HEK293 (cell line): Measurements from ENCODE around the gene C9orf72.

Experiments
- ATF2 ChIP-seq: fragments of 450-650 bp; formaldehyde crosslinking; IDR thresholded peaks from 2 replicates; pipeline ENCODE4 v1.5.1; 2016; ENCODE audit warnings: missing biosample characterization, missing genetic modification characterization, low read depth
- CTCF ChIP-seq: fragments of 450-650 bp; formaldehyde crosslinking; IDR thresholded peaks from 2 replicates; pipeline ENCODE4 v1.5.1; 2016; ENCODE audit warnings: missing biosample characterization, missing genetic modification characterization
- HIC1 ChIP-seq: fragments of 450-650 bp; formaldehyde crosslinking; IDR thresholded peaks from 2 replicates; pipeline ENCODE4 v1.5.1; 2016; ENCODE audit warnings: missing biosample characterization, missing genetic modification characterization
- SP7 ChIP-seq: fragments of 450-650 bp; formaldehyde crosslinking; IDR thresholded peaks from 2 replicates; pipeline ENCODE4 v1.5.1; 2016; ENCODE audit warnings: missing biosample characterization, missing genetic modification characterization
- ZBTB44 ChIP-seq: fragments of 450-650 bp; IDR thresholded peaks from 2 replicates; pipeline ENCODE4 v1.5.1; 2018; ENCODE audit warnings: missing biosample characterization, mild to moderate bottlenecking, missing genetic modification characterization
- ZBTB8A ChIP-seq: fragments of 450-650 bp; formaldehyde crosslinking; IDR thresholded peaks from 2 replicates; pipeline ENCODE4 v1.5.1; 2016; ENCODE audit warnings: missing biosample characterization, missing genetic modification characterization
- ZSCAN30 ChIP-seq: fragments of 450-650 bp; IDR thresholded peaks from 2 replicates; pipeline ENCODE4 v1.5.1; 2018; ENCODE audit warnings: missing biosample characterization, mild to moderate bottlenecking, missing genetic modification characterization, moderate library complexity

GRCh38 chr9:27561685-27562084 lies 11.6 kb downstream of the C9orf72 start:
- TF ChIP-seq ZBTB44 (tag by site-specific recombination), result no peak
- no peak for TF ChIP-seq ZSCAN30 (tag by site-specific recombination)
- TF ChIP-seq CTCF (tag by site-specific recombination), result no peak
- TF ChIP-seq ATF2 (tag by site-specific recombination), result no peak
- no peak for TF ChIP-seq ZBTB8A (tag by site-specific recombination)
- no peak for TF ChIP-seq HIC1
- TF ChIP-seq SP7 (tag by site-specific recombination), result no peak
